ENCODE data around the gene FBXO27.
"Not testable (repeated sequence)": the region's sequence is repeated elsewhere in the genome, so short reads cannot be mapped to it uniquely, and the experiment has no call there.

FBXO27 gene, protein sequence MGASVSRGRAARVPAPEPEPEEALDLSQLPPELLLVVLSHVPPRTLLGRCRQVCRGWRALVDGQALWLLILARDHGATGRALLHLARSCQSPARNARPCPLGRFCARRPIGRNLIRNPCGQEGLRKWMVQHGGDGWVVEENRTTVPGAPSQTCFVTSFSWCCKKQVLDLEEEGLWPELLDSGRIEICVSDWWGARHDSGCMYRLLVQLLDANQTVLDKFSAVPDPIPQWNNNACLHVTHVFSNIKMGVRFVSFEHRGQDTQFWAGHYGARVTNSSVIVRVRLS

DNA sequence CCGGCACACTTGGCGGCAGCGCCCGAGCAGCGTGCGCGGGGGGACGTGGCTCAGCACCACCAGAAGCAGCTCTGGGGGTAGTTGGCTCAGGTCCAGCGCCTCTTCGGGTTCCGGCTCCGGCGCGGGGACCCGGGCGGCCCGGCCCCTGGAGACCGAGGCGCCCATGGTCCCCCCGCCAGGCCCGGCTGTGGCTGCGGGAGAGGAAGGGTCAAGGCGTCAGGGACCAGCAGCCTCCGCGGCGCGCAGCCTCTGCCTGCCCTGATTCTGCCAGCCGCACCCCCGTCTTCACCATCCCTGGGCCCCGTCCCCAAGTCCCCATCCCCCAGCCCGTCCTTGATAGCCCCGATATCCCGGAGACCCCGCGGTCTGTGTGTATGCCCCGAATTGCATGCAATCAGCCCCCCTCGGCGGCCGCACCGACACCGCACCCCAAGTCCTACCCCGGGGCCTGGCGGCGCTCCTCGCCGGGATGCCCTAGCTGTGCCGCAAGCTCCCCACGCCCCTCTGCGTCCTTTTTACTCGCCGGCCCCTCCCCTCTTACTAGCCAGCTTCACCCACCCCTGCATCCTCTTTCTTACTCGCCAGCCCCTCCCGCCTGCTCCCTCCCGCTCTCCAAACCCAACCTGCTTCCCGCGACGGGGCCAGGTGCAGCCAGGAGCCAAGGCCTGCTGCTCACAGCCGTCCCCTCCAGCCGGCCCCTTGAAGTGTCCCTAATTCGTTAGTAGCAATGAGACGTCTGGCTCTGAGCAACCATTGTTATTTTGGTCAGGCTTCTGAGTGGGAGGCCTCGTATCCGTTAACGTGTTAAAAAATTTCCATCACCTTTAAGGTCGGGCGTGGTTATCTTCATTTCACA, at the start of gene FBXO27:
Gene FBXO27, minus strand, starts transcription at position 487 of the 856 bp plus-strand sequence. Its CDS starts 322 bp downstream, at position 165.
- DNase-seq, result peak; percentile 4

DNA sequence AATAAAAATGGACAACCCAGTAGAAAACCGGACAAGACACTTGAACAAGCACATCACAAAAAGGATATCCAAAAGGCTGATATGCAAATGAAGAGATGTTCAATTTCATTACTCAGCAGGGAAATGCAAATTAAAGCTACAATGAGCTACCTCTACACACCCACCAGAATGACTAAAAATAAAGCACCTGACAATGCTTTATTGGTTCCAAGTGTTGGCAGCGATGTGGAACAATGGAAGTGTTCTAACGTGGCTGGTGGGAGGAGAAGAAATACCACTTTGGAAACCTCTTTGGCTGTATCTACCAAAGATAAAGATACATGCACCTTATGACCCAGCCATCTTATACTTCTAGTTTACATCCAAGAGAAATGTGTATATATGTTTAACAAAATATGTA, 48.1 kb upstream of the FBXO27 start:
- no peak for DNase-seq

DNA sequence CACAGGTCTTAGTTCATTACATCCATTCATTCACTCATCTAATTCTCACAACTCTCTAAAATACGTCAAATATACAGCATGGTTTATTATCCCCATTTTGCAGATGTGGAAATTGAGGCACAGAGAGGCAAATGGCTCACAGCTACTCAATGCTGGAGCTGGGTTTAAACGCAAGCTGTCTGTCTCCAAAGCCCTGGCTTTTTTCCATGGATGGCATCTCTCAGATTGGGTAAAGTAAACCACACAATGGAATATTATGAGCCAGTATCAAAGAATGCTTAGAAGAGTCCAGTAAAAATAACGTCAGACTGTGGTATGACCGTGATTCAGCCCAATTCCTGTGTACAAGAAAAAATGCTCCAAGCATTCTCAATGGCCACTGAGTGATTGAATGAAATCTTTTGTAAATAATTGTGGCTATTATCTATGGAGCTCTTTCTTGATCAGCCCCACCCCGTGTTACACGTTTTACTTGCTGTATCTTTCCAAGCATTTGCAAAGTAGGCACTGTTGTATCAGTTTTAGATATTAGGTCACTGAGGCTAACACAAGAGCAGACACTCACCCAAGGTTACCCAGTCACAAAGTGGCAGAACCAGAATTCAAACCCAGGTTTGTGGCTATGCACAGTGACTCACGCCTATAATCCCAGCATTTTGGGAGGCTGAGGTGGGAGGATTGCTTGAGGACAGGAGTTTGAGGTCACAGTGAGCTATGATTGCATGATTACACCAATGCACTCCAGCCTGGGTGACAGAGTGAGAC, 46.3 kb upstream of the FBXO27 start:
- DNase-seq, result no peak

DNA sequence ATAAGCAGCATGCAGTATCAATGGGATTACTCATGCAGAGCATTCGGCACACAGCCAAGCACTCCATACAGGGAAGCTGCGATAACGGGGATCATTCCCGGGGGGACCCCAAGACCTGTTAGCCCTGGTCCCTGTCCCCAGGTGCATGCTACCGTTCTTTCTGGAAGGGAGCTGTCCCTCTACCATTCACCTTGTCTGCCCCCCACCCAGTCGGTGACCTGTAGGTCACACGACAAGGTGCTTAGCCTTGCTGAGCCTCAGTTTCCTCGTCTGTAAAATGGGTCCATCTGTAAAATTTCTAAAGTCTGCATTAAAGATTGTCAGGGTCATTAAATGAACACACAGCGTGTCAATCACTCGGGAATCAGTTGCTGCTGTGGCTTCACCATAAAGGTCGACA, 45.0 kb upstream of the FBXO27 start:
- DNase-seq, result no peak

DNA sequence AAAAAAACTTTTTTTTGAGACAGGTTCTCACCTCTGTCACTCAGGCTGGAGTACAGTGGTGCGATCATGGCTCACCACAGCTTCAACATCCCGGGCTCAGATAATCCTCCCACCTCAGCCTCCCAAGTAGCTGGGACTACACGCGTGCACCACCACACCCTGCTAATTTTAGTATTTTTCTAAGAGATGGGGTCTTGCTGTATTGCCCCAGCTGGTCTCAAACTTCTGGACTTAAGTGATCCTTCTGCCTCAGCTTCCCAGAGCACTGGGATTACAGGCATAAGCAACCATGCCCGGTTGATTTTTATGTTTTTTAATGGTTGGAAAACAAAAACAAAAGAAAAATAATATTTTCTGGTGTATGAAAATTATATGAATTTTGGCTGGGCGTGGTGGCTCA, 42.6 kb upstream of the FBXO27 start:
- DNase-seq, result no peak

DNA sequence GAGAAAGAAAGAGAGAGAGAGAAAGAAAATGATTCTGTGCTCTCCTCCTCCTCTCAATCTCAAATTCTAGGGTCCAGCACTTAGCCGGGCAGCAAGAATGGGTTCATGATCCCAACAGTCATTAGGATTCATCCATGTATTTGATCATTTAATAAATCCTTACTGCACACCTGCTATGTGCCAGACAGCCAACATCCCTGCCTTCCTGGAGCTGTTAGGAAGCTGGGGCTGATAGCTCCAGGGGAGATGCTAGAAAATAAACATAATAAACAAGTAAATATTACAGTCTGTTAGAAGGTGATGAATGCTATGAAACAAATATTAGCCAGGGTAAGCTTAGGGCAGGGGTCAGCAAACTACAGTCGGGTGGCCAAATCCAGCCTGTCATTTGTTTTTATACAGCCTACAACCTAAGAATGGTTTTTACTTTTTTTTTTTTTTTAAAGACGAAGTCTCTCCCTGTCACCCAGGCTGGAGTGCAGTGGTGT, 41.9 kb upstream of the FBXO27 start:
- DNase-seq, result no peak

DNA sequence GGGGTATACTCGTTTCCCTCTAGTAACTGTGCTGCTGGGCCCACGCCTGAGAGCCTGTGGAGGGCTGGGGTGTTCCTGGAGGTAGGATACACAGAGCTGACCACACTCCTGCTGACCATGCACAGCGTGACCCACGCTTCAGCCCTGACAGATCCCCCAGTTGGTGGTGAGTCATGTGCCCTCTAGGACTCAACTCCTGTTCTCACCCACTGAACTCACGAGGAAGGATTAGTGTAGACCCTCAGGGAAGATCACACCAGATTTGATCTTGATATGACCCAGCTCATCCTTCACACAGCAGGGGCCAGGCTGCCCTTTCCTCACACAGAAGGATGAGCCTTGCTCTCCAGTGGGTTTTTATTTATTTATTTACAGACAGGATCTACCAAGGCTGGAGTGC, 38.5 kb upstream of the FBXO27 start:
- no peak for DNase-seq

DNA sequence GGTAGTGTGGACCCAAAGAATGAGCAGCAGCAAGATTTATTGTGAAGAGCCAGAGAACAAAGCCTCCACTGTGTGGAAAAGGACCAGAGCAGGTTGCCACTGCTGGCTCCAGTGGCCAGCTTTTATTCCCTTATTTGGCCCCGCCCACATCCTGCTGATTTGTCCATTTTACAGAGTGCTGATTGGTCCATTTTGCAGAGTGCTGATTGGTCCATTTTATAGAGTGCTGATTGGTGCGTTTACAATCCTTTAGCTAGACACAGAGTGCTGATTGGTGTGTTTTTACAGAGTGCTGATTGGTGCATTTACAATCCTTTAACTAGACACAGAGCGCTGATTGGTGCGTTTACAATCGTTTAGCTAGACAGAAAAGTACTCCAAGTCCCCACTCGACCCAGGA, 35.9 kb upstream of the FBXO27 start:
- not testable (repeated sequence) for DNase-seq

DNA sequence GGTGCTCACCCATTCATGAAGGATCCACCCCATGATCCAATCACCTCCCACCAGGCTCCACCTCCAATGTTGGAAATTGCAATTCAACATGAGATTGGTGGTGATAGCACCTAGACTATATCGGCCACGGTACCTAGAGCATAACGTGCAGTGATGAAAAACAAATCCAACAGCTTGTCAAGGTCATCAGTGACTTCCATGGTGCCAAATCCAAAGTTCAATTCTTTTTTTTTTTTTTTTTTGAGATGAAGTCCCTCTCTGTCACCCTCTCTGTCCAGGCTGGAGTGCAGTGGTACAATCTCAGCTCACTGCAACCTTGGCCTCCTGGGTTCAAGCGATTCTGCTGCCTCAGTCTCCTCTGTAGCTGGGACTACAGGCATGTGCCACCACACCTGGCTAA, 34.8 kb upstream of the FBXO27 start:
- DNase-seq, result no peak

DNA sequence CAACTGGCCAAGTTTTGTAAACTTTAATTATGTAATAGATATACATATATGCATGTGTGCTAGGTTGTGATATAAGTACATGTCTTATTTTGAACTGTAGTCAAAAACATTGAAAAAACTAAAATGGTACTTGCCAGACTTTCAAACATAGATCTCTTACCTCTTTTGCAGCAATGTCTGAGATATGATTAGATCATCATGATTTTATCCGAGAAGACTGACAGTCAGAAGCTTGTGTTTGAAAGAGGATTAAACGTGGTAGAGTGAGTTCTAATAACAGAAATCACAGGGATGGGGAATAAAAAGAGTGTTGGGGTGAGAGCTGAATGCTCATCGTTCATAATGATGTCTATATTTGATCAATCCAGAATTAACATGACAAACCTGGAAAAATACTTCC, 33.6 kb upstream of the FBXO27 start:
- DNase-seq, result no peak

DNA sequence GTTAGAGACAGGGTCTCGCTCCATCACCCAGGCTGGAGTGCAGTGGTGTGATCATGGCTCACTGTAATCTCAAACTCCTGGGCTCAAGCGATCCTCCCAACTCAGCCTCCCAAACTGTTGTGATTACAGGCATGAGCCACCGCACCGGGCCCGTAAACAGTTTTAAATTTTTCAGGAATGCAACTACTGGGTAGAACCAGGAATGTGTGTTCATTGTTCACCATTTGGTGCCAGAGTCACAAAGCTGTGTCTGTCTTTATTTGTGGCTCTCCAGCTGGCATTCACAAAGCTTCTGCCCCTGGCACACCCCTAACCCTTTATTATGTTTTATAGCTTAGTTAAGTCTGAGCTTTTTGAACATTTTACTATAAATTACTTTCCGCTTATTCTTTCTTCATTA, 32.1 kb upstream of the FBXO27 start:
- no peak for DNase-seq

DNA sequence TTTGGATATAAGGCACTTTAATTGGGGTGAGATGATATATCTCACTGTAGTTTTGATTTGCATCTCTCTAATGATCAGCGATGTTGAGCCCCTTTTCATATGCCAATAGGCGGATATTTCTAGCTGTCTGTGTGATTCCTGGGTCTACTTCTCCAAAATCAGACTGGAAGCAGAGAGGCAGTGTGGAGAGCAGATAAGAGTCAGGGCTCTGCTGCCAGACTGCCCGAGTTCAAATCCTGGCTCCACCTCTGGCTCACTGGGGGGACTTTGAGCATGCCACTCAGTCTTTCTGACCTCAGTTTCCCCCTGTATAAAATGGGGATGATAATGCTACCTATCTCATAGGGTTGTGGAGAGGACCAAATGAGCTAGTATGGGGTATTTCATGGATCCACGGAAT, 27.8 kb upstream of the FBXO27 start:
- DNase-seq, result no peak

DNA sequence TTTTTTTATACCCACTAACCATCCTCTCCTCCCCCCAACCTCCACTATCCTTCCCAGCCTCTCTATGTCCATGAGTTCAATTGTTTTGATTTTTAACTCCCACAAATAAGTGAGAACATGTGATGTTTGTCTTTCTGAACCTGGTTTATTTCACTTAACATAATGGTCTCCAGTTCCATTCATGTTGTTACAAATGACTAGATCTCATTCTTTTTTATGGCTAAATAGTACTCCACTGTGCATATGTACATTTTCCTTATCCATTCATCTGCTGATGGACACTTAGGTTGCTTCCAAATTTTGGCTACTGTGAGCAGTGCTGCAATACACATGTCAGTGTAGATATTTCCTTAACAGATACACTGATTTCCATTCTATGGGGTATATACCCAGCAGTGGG, 27.0 kb upstream of the FBXO27 start:
- DNase-seq, result no peak

DNA sequence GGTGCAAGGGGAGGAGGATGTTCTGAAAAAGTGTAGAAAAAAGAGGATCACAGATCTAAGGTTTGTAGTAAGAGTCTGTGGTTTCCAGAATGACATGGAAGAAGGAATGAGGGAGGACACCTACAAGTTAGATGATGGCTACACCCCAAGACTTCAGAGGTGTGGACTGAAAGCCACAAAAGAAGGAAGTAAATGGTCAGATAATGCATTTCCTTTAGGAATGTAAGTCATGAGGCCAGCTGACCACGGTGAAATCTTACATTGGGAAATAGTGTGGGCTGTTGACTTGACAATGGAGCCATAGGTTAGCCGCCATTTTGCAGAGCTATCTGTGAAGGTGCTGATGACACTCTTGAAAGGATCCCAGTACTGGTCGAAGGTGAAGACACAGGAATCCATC, 25.3 kb upstream of the FBXO27 start:
- DNase-seq, result no peak

DNA sequence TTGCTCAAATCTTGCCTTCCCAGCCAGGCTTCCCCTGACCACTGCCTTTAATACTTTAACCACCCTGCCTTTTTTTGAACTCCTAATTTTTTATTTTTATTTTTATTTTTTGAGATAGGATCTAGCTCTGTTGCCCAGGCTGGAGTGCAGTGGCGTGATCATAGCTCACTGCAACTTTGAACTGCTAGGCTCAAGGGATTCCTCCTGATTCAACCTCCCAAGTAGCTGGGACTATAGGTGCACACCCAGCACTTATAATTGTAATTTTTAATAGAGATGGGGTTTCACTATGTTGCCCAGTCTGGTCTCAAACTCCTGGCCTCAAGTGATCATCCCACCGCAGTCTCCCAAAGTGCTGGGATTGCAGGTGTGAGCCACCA, 21.7 kb upstream of the FBXO27 start:
- no peak for DNase-seq

DNA sequence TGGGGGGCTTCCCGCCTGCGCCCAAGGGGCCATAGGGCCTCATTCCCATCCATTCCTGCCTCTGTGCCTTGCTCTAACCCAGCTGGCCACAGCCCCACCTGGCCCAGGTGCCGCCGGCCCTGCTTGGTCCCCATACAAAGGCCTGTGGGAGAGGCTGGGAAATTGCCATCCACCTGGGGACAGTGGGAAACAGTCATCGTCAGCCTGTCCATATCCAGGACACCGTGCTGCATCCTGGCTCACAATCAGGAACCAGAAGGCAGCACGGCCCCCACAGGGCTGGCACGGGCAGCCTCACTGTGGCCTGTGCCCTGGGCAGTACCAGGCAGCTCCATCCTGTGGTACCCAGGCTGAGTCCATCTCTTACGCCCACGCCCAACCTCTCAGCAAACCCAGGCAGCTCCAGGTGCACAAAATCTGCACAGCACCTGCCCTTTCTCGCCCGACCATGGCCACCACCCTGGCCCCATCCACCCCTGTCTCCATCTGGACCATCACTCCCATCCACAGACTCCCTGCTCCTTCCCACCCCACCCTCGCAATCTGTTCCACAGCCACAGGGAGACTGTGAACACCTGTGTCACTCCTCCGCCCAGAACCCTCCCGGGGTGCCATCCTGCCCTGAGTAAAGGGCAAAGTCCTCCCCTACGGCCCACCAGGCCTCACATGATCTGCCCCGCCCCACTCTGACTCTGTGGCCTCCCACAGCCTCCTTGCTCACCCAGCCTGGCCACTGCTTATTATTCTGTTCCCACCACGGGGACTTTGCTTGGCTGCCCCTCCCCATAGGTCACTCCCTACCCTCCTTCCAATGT, 21.1 kb upstream of the FBXO27 start:
- no peak for DNase-seq

DNA sequence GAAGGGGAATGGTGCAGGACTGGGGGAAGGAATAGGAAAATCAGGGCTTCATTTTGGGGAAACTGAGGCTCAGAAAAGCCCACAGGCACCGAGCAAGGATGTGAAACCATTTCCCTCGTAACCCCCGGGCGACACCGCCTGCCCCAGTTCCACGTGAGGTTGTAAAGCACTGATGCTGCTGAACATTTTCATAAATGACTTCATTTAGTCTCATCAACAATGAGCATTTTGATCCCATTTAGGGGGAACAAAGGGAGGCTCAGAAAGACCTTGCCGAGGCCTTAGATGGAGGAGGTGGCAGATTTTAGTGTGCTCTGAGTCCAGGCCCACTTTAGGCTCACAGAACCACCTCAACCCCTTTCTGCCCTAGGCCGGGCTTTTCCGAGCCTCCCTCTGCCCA, 20.5 kb upstream of the FBXO27 start:
- no peak for DNase-seq

DNA sequence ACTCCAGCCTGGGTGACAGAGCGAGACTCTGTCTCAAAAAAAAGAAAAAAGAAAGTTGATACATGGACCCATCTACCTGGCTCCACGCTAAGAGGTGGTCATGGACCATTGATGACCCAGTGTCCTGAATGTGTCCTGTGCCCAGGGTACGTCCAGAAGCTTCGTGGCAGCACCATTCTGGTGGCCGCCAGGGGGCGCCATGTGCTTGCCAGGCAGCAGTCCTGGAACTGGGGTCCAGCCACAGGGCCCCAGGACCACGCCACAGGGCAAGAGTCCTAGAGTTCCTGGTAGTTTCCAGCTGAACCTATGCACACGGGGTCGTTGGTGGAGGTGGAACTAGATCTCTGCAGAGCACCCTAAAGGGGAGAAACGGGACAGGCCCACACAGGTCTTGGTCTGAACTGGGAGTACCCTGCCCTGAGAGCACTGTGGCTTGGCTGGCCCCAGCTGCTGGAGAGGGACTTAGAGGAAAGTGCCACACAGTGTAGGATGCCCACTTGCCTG, 19.9 kb upstream of the FBXO27 start:
- DNase-seq, result no peak

DNA sequence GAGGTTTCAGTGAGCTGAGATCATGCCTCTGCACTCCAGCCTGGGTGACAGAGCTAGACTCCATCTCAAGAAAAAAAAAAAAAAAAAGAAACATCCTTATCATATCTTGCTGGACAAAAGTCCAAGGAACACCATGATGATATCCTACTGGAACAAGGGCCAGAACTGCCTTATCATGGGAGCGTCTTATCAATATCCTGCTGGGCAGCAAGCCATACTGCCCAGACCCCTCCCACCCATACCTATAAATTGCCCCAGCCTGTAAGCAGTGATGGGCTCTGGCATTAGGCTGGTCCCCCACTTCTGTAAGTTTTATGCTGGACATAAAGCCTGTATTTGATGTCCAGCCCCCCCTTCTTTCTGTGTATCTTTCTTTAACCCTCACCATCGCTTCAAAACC, 14.7 kb upstream of the FBXO27 start:
- DNase-seq, result no peak

DNA sequence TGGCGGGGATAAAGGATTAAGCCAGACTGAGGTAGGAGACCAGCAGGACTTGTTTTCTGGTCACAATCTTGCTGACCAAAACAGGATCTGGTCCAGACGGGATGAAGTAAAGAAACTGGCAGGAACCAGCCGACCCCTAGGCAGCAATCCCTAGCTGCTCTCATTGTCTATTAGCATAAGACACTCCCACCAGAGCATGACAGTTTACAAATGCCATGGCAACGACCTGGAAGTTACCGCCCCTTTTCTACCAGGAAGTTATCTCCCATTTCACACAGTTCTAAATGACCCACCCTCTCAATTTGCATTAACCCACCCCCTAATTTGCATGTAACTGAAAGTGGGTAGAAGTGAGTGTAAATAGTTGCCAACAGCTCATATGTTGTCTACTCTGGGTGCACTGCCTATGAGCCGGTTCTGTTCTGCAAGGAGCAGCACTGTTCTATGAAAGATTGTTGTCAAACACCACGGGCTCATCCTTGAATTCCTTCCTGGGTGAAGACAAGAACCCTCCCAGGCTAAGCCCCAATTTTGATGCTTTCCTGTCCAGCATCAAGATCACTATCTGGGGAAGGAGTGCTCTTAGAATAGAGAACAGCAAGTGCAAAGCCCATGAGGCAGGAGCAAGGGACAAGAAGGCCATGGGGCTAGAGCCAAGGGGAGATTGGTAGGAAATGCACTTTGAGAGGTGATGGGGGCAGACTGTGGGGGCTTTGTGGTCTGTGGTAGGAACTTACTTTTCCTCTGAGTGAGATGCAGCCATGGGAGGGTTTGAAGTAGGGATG, 13.9 kb upstream of the FBXO27 start:
- no peak for DNase-seq

DNA sequence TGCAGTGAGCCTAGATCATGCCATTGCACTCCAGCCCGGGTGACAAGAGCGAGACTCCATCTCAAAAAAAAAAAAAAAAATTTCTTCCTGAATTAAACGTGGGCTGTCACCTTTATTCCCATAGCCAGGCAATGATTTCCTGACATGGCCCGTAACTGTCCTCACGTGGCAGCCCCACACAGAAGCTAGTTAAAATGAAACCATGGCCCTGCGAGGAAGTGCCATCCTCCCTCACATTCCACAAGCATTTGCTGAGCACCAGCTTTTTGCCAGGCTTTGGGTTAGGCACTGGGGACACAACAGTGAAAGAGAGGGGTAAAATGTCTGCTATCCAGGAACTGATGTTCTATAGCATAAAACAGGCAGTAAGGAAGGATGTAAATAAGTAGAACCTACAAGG, 13.2 kb upstream of the FBXO27 start:
- no peak for DNase-seq

DNA sequence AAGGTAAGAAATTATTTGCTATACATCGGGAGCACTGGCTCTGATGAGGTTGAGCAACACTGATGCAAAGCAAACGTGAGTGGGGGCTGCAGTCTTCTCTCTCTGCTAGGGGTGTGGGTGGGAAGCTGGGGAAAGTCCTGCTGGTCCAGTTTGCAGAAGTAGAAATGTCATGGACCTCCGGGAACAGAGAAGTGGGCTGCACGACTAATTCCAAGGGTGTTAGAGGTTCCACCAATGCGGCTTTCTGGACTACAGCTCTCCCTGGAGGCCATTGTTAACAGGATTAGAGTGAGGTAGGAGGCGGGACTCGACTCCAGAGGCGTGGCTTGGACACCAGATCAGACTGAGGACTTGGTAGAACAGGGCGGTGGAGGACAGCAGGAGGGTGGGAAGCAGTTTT, 5.7 kb upstream of the FBXO27 start:
- no peak for DNase-seq
